Fibroblast of mammary gland (primary cell): Measurements from ENCODE around the gene SEC22C.

Source experiments
- DNase-seq: peaks from one replicate; pipeline ENCODE4 v3.0.0-alpha.2; 2010; ENCODE audit warnings: low read depth
- H3K4me3 ChIP-seq: 2 replicates; pipeline ENCODE4 v1.5.1; 2011; ENCODE audit warnings: low read depth, mild to moderate bottlenecking, low read length, moderate library complexity; ENCODE audit not compliant: control insufficient read depth
- CTCF ChIP-seq: conservative IDR thresholded peaks from 2 replicates; pipeline ENCODE4 v1.5.1; 2011; ENCODE audit warnings: low read depth, low read length, inconsistent platforms; ENCODE audit not compliant: control insufficient read depth, insufficient read depth

SEC22C gene

GRCh38 chr3:42581709-42582473 lies at the start of gene SEC22C:
Gene SEC22C (minus strand): TSS chr3:42581967. CDS start chr3:42569046, 12,921 bp downstream.
- H3K4me3 ChIP-seq, result peak within 1 kb of the TSS; percentile 71
- DNase-seq, result peak; percentile 87
- TF ChIP-seq CTCF, result no peak

- no peak overlapping the region for H3K4me3 ChIP-seq
- peak; percentile 29 for DNase-seq
- peak; percentile 47 for TF ChIP-seq CTCF
These were observed 31.7 kb upstream of the SEC22C start for GRCh38 chr3:42613462-42613861.

- H3K4me3 ChIP-seq, result no peak overlapping the region
- DNase-seq, result no peak
- TF ChIP-seq CTCF, result no peak
These were observed 31.2 kb upstream of the SEC22C start for GRCh38 chr3:42612928-42613327.

- no peak for TF ChIP-seq CTCF
- no peak for DNase-seq
- H3K4me3 ChIP-seq, result no peak overlapping the region
These were observed 30.4 kb upstream of the SEC22C start for GRCh38 chr3:42612217-42612616.

- DNase-seq, result peak; percentile 16
- no peak overlapping the region for H3K4me3 ChIP-seq
- no peak for TF ChIP-seq CTCF
These were observed 29.2 kb upstream of the SEC22C start for GRCh38 chr3:42610976-42611375.

GRCh38 chr3:42608581-42608980 lies 26.8 kb upstream of the SEC22C start:
- DNase-seq, result peak; percentile 42
- no peak overlapping the region for H3K4me3 ChIP-seq
- TF ChIP-seq CTCF, result no peak
